Nephron progenitor cell (in vitro differentiated cells): ENCODE results near the gene COQ5.

Experiments
- DNase-seq: peaks from one replicate; pipeline ENCODE4 v3.0.0; 2021
- H3K27ac Mint-ChIP-seq: 2 replicates; pipeline ENCODE4 v1.8.0; 2021; ENCODE audit warnings: mild to moderate bottlenecking, moderate library complexity, mixed read lengths
- H3K27me3 Mint-ChIP-seq: 2 replicates; pipeline ENCODE4 v1.8.0; 2021; ENCODE audit warnings: mild to moderate bottlenecking, low read depth, mixed read lengths; ENCODE audit not compliant: poor library complexity
- H3K36me3 Mint-ChIP-seq: 2 replicates; pipeline ENCODE4 v1.8.0; 2021; ENCODE audit warnings: low read depth, mixed read lengths
- H3K4me1 Mint-ChIP-seq: 2 replicates; pipeline ENCODE4 v1.8.0; 2021; ENCODE audit warnings: mixed read lengths
- H3K4me3 Mint-ChIP-seq: 2 replicates; pipeline ENCODE4 v1.8.0; 2021; ENCODE audit warnings: mild to moderate bottlenecking, moderate library complexity, mixed read lengths
- H3K9me3 Mint-ChIP-seq: 2 replicates; pipeline ENCODE4 v1.8.0; 2021; ENCODE audit warnings: mild to moderate bottlenecking, moderate library complexity, mixed read lengths
- TF ChIP-seq, protein P1 (sequence below): fragments of 200-600 bp; sonication (generic); IDR thresholded peaks from 2 replicates; pipeline ENCODE4 v1.5.0; 2021; ENCODE audit warnings: antibody characterized with exemption

The COQ5 gene

DNA sequence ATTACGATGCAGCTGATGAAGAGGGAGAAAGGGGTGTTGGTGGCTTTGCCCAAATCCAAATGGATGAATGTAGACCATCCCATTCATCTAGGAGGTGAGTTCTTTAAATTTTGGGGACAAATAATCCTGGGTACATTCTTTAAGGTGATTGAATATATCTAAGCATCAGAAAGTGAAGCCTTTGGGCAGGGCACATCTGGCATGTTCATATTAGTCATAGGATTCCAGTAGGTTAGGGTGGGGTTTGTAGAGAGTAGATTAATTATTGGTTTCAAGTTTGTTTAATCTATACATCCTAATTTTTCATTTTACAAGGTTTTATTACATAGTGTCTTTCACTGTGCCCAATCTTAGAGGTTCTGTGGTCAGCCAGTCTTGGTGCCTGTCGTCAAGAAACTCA is 28.6 kb upstream of the COQ5 start:
- H3K27me3 Mint-ChIP-seq: no peaks in the 10 kb centered on the region
- TF ChIP-seq, protein P1, sequence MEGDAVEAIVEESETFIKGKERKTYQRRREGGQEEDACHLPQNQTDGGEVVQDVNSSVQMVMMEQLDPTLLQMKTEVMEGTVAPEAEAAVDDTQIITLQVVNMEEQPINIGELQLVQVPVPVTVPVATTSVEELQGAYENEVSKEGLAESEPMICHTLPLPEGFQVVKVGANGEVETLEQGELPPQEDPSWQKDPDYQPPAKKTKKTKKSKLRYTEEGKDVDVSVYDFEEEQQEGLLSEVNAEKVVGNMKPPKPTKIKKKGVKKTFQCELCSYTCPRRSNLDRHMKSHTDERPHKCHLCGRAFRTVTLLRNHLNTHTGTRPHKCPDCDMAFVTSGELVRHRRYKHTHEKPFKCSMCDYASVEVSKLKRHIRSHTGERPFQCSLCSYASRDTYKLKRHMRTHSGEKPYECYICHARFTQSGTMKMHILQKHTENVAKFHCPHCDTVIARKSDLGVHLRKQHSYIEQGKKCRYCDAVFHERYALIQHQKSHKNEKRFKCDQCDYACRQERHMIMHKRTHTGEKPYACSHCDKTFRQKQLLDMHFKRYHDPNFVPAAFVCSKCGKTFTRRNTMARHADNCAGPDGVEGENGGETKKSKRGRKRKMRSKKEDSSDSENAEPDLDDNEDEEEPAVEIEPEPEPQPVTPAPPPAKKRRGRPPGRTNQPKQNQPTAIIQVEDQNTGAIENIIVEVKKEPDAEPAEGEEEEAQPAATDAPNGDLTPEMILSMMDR: no peak
- H3K27ac Mint-ChIP-seq: no peak overlapping the region
- peaks cover 57% of the 10 kb centered on the region for H3K36me3 Mint-ChIP-seq
- H3K9me3 Mint-ChIP-seq: no peaks in the 10 kb centered on the region
- no peak overlapping the region for H3K4me3 Mint-ChIP-seq
- H3K4me1 Mint-ChIP-seq: peaks cover 2% of the 10 kb centered on the region
- no peak for DNase-seq

DNA sequence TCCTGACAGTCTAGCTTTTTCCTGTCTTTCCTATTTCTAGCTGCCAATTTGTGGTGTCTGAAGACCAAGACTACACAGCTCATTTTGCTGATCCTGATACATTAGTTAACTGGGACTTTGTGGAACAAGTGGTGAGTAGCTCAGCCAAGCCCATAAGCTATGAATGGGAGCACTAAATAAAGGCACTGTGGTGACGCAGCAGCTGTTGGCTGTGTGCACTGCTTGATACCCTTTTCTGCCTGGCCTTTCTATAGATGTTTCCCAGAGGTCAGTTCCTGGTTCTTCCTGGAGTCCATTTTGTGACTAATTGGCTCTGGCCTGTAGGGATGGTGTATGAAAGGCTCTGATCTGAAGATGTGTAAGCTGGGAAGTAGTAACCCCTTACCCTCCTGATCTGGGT is 25.7 kb upstream of the COQ5 start:
- H3K9me3 Mint-ChIP-seq: no peaks in the 10 kb centered on the region
- DNase-seq: no peak
- TF ChIP-seq, protein P1: no peak
- H3K4me3 Mint-ChIP-seq: no peak overlapping the region
- H3K27ac Mint-ChIP-seq: no peak overlapping the region
- H3K36me3 Mint-ChIP-seq: peaks cover 41% of the 10 kb centered on the region
- no peaks in the 10 kb centered on the region for H3K27me3 Mint-ChIP-seq
- H3K4me1 Mint-ChIP-seq: no peaks in the 10 kb centered on the region

DNA sequence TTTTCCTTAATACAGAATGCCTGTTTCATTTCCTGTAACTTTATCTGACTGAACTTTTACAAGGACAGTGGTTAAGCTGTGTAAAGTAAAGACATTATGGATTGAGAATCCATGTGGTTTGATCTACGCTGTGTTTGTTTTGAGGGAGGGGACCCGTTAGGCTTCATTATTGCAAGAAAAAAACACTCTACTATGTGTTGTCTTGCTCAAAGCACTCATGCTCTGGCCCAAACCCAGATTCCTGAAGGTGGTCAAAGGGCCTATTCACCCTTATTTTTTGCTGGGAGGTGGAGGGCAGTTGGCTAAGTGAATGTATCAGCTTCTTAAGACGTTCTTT is 17.1 kb upstream of the COQ5 start:
- H3K27me3 Mint-ChIP-seq: no peaks in the 10 kb centered on the region
- no peak overlapping the region for H3K4me3 Mint-ChIP-seq
- H3K9me3 Mint-ChIP-seq: no peaks in the 10 kb centered on the region
- no peak for DNase-seq
- no peak overlapping the region for H3K27ac Mint-ChIP-seq
- peaks cover 36% of the 10 kb centered on the region for H3K36me3 Mint-ChIP-seq
- H3K4me1 Mint-ChIP-seq: peaks cover 4% of the 10 kb centered on the region
- TF ChIP-seq, protein P1: no peak

DNA sequence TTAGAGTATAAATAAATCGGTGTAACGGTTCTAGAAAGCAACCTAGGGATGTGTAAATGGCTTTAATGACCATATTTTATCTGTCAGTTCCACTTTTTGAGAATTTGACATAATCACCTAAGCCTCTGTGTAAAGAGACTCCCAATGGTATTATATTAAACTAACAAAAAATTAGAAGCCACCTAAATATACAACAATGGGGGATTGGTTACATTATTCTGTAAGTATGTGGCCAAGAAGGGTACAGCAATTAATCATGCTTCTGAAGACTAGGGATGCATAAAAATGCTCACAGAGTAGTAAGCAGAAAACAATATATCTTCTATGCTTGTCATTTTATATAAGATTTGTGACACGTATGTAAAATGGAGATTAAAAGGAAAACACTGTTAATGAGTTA is 15.7 kb upstream of the COQ5 start:
- H3K27me3 Mint-ChIP-seq: no peaks in the 10 kb centered on the region
- H3K4me3 Mint-ChIP-seq: no peak overlapping the region
- H3K9me3 Mint-ChIP-seq: no peaks in the 10 kb centered on the region
- TF ChIP-seq, protein P1: no peak
- no peak for DNase-seq
- H3K27ac Mint-ChIP-seq: no peak overlapping the region
- H3K4me1 Mint-ChIP-seq: peaks cover 4% of the 10 kb centered on the region
- peaks cover 45% of the 10 kb centered on the region for H3K36me3 Mint-ChIP-seq

DNA sequence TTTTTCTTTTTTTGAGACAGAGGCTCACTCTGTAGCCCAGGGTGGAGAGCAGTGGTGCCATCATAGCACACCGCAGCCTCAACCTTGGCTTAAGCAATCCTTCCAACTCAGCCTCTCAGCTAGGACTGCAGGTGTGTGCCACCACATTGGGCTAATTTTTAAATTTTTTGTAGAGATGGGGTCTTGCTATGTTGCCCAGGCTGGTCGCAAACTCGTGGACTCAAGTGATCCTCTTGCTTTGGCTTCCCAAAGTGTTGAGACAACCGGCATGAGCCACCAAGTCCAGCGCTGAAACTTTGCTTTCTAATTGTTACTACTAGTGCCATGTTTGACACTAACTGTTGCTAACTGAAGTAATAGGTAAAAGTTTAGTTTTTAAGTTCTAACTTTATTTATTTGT is 13.2 kb upstream of the COQ5 start:
- Mint-ChIP-seq H3K27ac (no peak overlapping the region), H3K27me3 (no peaks in the 10 kb centered on the region), H3K9me3 (no peaks in the 10 kb centered on the region), H3K4me1 (peaks cover 24% of the 10 kb centered on the region), H3K4me3 (no peak overlapping the region), H3K36me3 (peaks cover 64% of the 10 kb centered on the region)
- DNase-seq: no peak
- TF ChIP-seq, protein P1: no peak

DNA sequence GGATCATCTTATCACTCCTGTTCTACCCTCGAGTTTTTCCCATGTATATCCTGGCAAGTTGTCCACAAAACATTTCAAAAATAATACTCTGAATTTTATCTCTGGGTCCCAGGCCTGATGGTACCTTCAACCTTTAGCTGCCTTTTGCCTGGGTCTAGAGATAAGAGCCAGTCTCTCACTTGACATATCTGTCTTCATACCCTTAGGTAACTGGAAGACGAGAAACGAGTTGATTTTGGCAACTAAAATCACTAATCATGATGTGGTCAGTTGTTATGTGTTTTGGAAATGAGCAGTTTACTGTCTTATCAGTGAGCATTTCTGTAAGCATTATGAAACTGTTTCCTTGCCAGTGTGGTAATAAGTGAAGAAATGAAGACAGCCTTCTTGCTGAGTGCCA is 11.5 kb upstream of the COQ5 start:
- peaks cover 36% of the 10 kb centered on the region for H3K4me1 Mint-ChIP-seq
- H3K27ac Mint-ChIP-seq: peak overlapping the region; percentile 55

More for the DNA sequence above, 11.5 kb upstream of the COQ5 start:
- DNase-seq: no peak
- TF ChIP-seq, protein P1: no peak
- Mint-ChIP-seq H3K9me3 (no peaks in the 10 kb centered on the region), H3K4me3 (no peak overlapping the region), H3K36me3 (peaks cover 72% of the 10 kb centered on the region), H3K27me3 (no peaks in the 10 kb centered on the region)
